ENCODE measurements around the gene FTCD. TPM values are rescaled to one million over a fixed set of nuclear protein-coding genes. Genes with fewer than 3 reads are reported as not detected.

The FTCD gene
- polyA plus RNA-seq, 1 experiment = 0.06 TPM

GRCh38 chr21:46151261-46151988 is 4.0 kb downstream of the FTCD start:
- no peak for DNase-seq (ENCODE audit: low read depth)
- CTCF ChIA-PET = no interaction called here
- no peaks in the 10 kb centered on the region for H3K27me3 ChIP-seq (ENCODE audit: control insufficient read depth, insufficient read depth, low read length)

GRCh38 chr21:46150491-46151121 is 4.8 kb downstream of the FTCD start:
- Histone ChIP-seq H3K4me3 (ENCODE audit: low read depth, low read length) (no peak overlapping the region), H3K36me3 (ENCODE audit: control insufficient read depth, insufficient read depth, low read length) (no peaks in the 10 kb centered on the region), H3K27me3 (ENCODE audit: control insufficient read depth, insufficient read depth, low read length) (no peaks in the 10 kb centered on the region)
- no peak for DNase-seq (ENCODE audit: low read depth)
- ChIA-PET CTCF (no interaction called here), POLR2A (no interaction called here)
- no peak for TF ChIP-seq CTCF (IDR thresholded peaks at IDR 0.05; ENCODE audit: insufficient read depth, low read depth, low read length)

More at GRCh38 chr21:46151261-46151988, 4.0 kb downstream of the FTCD start:
- POLR2A ChIA-PET = no interaction called here
- Histone ChIP-seq H3K4me3 (ENCODE audit: low read depth, low read length) (no peak overlapping the region), H3K36me3 (ENCODE audit: control insufficient read depth, insufficient read depth, low read length) (no peaks in the 10 kb centered on the region)
- TF ChIP-seq CTCF (IDR thresholded peaks at IDR 0.05; ENCODE audit: insufficient read depth, low read depth, low read length) = no peak

GRCh38 chr21:46150073-46150472 is 5.3 kb downstream of the FTCD start:
- POLR2A ChIA-PET = no interaction called here
- DNase-seq (ENCODE audit: low read depth) = no peak
- Histone ChIP-seq H3K36me3 (ENCODE audit: control insufficient read depth, insufficient read depth, low read length) (no peaks in the 10 kb centered on the region), H3K27me3 (ENCODE audit: control insufficient read depth, insufficient read depth, low read length) (no peaks in the 10 kb centered on the region), H3K4me3 (ENCODE audit: low read depth, low read length) (no peak overlapping the region)
- TF ChIP-seq CTCF (IDR thresholded peaks at IDR 0.05; ENCODE audit: insufficient read depth, low read depth, low read length) = no peak
- CTCF ChIA-PET = no interaction called here

GRCh38 chr21:46149205-46149901 is 6.0 kb downstream of the FTCD start:
- CTCF ChIA-PET = no interaction called here
- Histone ChIP-seq H3K36me3 (ENCODE audit: control insufficient read depth, insufficient read depth, low read length) (no peaks in the 10 kb centered on the region), H3K27me3 (ENCODE audit: control insufficient read depth, insufficient read depth, low read length) (no peaks in the 10 kb centered on the region), H3K4me3 (ENCODE audit: low read depth, low read length) (no peak overlapping the region)
- POLR2A ChIA-PET = no interaction called here
- no peak for TF ChIP-seq CTCF (IDR thresholded peaks at IDR 0.05; ENCODE audit: insufficient read depth, low read depth, low read length)
- no peak for DNase-seq (ENCODE audit: low read depth)

GRCh38 chr21:46148106-46148505 is 7.3 kb downstream of the FTCD start:
- Histone ChIP-seq H3K36me3 (ENCODE audit: control insufficient read depth, insufficient read depth, low read length) (no peaks in the 10 kb centered on the region), H3K4me3 (ENCODE audit: low read depth, low read length) (no peak overlapping the region), H3K27me3 (ENCODE audit: control insufficient read depth, insufficient read depth, low read length) (no peaks in the 10 kb centered on the region)
- ChIA-PET POLR2A (no interaction called here), CTCF (interaction anchor here (0.6 kb wide), 1 partner anchor 233 kb away, joined by 6 read pairs; no protein-coding TSS in a partner anchor)
- no peak for TF ChIP-seq CTCF (IDR thresholded peaks at IDR 0.05; ENCODE audit: insufficient read depth, low read depth, low read length)
- DNase-seq (ENCODE audit: low read depth) = no peak

Measured in BJ (cell line).